Measurements from ENCODE around the gene PDE8B.

The PDE8B gene

GRCh38 chr5:77390221-77390620 is 179.7 kb downstream of the PDE8B start:
- Histone ChIP-seq H3K4me3 (ENCODE audit: low read depth, low read length, poor library complexity, severe bottlenecking) (no peak overlapping the region), H3K27me3 (ENCODE audit: insufficient read depth, low read length) (peaks cover 6% of the 10 kb centered on the region; the same call in 1 of the 2 replicates), H3K27ac (ENCODE audit: low read depth, low read length, poor library complexity, severe bottlenecking) (no peak overlapping the region), H3K4me2 (ENCODE audit: low read length) (no peak overlapping the region), H2AFZ (ENCODE audit: low read length) (no peak overlapping the region), H3K9me3 (ENCODE audit: low read length) (no peaks in the 10 kb centered on the region), H4K20me1 (ENCODE audit: insufficient read depth, low read length) (no peaks in the 10 kb centered on the region), H3K9ac (ENCODE audit: low read length) (no peak overlapping the region), H3K4me1 (ENCODE audit: insufficient read depth, low read length, severe bottlenecking) (no peaks in the 10 kb centered on the region), H3K36me3 (ENCODE audit: insufficient read depth, low read length) (no peaks in the 10 kb centered on the region), H3K79me2 (ENCODE audit: insufficient read depth, low read length) (no peaks in the 10 kb centered on the region), H3F3A (ENCODE audit: insufficient read depth, low read length) (no peaks in the 10 kb centered on the region), H3K9me2 (ENCODE audit: low read depth, low read length) (no peaks in the 10 kb centered on the region)
- TF ChIP-seq EZH2 (IDR thresholded peaks at IDR 0.05; ENCODE audit: borderline replicate concordance, low read length) (no peak), CTCF (IDR thresholded peaks at IDR 0.05; ENCODE audit: low read length) (no peak)

GRCh38 chr5:77390795-77391194 is 180.3 kb downstream of the PDE8B start:
- Histone ChIP-seq H3K4me3 (ENCODE audit: low read depth, low read length, poor library complexity, severe bottlenecking) (no peak overlapping the region), H3K9ac (ENCODE audit: low read length) (no peak overlapping the region)

GRCh38 chr5:77391240-77391765 is 180.8 kb downstream of the PDE8B start:
- H3K9me3 ChIP-seq (ENCODE audit: low read length): no peaks in the 10 kb centered on the region
- no peak overlapping the region for H3K27ac ChIP-seq (ENCODE audit: low read depth, low read length, poor library complexity, severe bottlenecking)
- H3K4me2 ChIP-seq (ENCODE audit: low read length): no peak overlapping the region
- H3K4me3 ChIP-seq (ENCODE audit: low read depth, low read length, poor library complexity, severe bottlenecking): no peak overlapping the region
- H3K27me3 ChIP-seq (ENCODE audit: insufficient read depth, low read length): peaks cover 6% of the 10 kb centered on the region; the same call in 1 of the 2 replicates
- H3K4me1 ChIP-seq (ENCODE audit: insufficient read depth, low read length, severe bottlenecking): no peaks in the 10 kb centered on the region
- no peaks in the 10 kb centered on the region for H3F3A ChIP-seq (ENCODE audit: insufficient read depth, low read length)
- H3K9me2 ChIP-seq (ENCODE audit: low read depth, low read length): no peaks in the 10 kb centered on the region
- TF ChIP-seq EZH2 (IDR thresholded peaks at IDR 0.05; ENCODE audit: borderline replicate concordance, low read length) (no peak), CTCF (IDR thresholded peaks at IDR 0.05; ENCODE audit: low read length) (no peak)
- no peaks in the 10 kb centered on the region for H4K20me1 ChIP-seq (ENCODE audit: insufficient read depth, low read length)
- H3K9ac ChIP-seq (ENCODE audit: low read length): no peak overlapping the region
- no peak overlapping the region for H2AFZ ChIP-seq (ENCODE audit: low read length)
- H3K36me3 ChIP-seq (ENCODE audit: insufficient read depth, low read length): no peaks in the 10 kb centered on the region
- H3K79me2 ChIP-seq (ENCODE audit: insufficient read depth, low read length): no peaks in the 10 kb centered on the region

More at GRCh38 chr5:77390795-77391194, 180.3 kb downstream of the PDE8B start:
- Histone ChIP-seq H3K79me2 (ENCODE audit: insufficient read depth, low read length) (no peaks in the 10 kb centered on the region), H3K4me1 (ENCODE audit: insufficient read depth, low read length, severe bottlenecking) (no peaks in the 10 kb centered on the region), H3K27me3 (ENCODE audit: insufficient read depth, low read length) (peaks cover 6% of the 10 kb centered on the region; the same call in 1 of the 2 replicates), H3F3A (ENCODE audit: insufficient read depth, low read length) (no peaks in the 10 kb centered on the region), H4K20me1 (ENCODE audit: insufficient read depth, low read length) (no peaks in the 10 kb centered on the region), H3K9me2 (ENCODE audit: low read depth, low read length) (no peaks in the 10 kb centered on the region), H3K36me3 (ENCODE audit: insufficient read depth, low read length) (no peaks in the 10 kb centered on the region), H3K27ac (ENCODE audit: low read depth, low read length, poor library complexity, severe bottlenecking) (no peak overlapping the region), H2AFZ (ENCODE audit: low read length) (no peak overlapping the region), H3K4me2 (ENCODE audit: low read length) (no peak overlapping the region), H3K9me3 (ENCODE audit: low read length) (no peaks in the 10 kb centered on the region)
- TF ChIP-seq CTCF (IDR thresholded peaks at IDR 0.05; ENCODE audit: low read length) (no peak), EZH2 (IDR thresholded peaks at IDR 0.05; ENCODE audit: borderline replicate concordance, low read length) (no peak)
